SU-DHL-6 (cell line): ENCODE measurements around the gene FLAD1.

Source experiments
- CTCF ChIP-seq: fragments of 200-600 bp; sonication (generic); IDR thresholded peaks from one replicate; pipeline ENCODE4 v1.5.1; 2017; ENCODE audit warnings: antibody characterized with exemption, mild to moderate bottlenecking, low read length, moderate library complexity; ENCODE audit not compliant: insufficient read depth, poor library complexity, severe bottlenecking
- EZH2phosphoT487 ChIP-seq: fragments of 200-600 bp; sonication (generic), shearing (Covaris generic); conservative IDR thresholded peaks from 2 replicates; pipeline ENCODE4 v1.6.1; 2018; ENCODE audit warnings: mild to moderate bottlenecking, antibody characterized with exemption, low read length, moderate library complexity, mixed read lengths

DNA sequence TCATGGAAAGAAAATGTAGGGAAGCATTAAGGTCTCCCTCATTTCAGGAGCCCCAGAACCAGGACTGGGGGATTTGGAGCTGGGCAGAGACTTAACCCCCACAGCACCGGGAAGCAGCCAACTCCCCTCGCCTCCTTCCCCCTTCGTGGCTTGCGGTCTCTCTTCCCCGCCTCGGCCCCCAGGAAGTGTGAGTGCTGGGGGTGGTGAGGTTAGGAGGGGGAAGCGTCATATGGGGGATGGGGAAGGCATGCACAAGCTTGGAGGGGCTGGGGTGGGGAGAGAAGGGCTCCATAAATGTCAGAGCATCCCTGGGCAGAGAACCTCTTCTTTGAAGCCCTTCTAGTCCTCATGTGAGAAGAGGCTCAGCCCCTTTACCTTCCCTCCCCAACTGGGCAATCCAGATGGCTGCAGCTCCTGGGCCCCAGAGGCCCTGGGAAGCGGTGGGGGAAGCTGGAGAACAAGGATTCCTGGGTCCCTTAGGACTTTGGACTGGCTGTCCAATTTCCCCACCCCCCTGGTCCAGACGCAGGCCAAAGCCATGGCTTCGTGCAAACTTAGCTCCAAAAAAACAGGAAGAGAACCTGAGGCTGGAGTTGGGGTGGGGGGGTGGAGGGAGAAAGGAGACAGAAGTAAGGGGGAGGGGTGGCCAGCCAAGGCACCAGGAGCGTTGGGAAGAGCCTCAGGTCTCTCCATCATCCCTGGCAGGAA lies 27.2 kb downstream of the FLAD1 start:
- TF ChIP-seq CTCF (no peak), EZH2phosphoT487 (no peak)
